ENCODE results near the gene MELK.

MELK gene

GRCh38 chr9:36725777-36726356 lies 153.2 kb downstream of the MELK start:
- no peak for DNase-seq (ENCODE audit: low read depth)
- no peak overlapping the region for H3K4me3 ChIP-seq (ENCODE audit: control insufficient read depth, low read depth, low read length)
- TF ChIP-seq CTCF (conservative IDR thresholded peaks at IDR 0.05; ENCODE audit: control insufficient read depth, insufficient read depth, low read depth, low read length) = no peak
